ENCODE data around the gene HSPA12A.

Gene HSPA12A

DNA sequence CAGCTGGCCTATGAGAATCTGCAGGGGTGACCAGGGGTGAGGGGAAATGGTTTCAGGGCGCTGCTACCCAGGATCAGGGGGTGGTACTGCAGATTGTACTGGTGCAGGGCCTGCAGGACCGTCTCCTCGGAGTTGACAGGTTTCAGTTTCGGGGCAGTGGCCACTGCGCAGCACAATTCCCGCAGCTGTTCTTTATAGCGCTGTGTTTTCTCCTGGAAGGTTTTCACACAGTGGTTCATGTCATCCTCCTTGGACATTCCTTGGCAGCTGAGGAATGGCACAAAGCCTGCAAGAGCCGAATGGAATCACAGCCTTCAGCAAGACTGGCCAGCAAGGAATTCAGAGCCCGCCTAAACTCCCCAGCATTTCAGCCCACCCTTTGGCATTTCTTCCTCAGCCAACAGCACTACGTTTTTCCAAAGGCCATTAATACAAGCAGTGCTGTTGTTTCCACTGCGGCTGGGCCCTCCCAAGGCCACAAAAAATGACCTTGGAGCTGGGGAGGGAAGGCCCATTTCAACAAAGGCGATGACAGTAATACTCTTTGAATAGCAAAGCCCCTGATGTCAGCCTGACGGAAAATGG is 76.7 kb downstream of the HSPA12A start:
- DNase-seq, result no peak

DNA sequence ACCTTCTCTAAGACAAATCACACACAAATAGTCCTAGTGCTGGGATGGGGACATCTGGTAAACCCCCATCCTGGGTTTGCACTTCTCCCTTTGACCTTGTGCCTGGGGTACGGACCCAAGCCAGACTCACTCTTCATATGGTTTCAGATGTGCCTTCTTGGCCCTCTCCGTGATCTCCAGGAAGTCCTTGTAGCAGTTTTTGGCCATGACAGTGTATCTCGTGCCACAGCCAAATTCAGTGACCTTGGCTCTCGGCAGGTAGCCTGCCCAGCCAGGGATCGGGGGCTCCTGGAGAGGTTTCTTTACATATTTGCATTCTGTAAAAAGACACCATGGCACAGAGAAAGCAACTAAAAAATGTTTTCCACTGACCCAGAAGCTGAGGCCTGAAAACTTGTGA is 77.7 kb downstream of the HSPA12A start:
- DNase-seq, result no peak

DNA sequence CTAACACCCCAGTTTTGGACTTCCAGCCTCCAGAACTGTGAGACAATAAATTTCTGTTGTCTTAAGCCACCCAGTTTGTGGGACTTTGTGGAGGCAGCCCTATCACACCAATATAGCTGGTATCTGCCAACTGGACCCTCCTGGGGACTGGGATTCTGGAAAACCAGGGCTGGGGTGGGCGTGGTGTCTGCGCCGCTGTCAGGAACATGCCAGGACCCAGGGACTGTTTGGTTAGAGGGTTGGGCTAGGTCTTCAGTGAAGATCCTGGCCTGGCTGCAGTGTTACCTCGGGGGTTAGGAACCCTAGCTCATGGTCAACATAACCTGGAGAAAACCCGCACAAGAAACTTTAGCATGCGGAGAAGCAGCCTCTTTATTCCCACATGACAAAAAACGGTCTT is 79.0 kb downstream of the HSPA12A start:
- DNase-seq, result no peak

DNA sequence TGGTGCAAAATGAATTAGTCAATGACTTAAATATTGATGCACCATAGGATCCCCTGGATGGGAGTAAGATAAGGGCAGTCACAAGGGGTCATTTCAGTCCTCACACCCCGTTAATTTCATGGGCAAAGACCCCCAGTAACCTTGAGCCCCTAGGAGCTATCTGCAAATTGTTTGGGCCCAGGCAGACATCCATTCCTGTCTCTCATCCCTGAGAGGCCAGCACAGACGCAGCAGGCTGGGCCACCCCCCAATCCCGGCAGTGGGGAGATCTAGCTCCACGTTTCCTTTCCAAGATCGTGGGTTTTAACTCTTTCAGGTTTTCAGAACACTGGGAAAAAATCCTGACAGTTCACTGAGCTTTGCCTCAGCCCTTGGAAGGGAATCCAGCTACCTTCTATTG is 81.5 kb downstream of the HSPA12A start:
- DNase-seq, result no peak

- no peak for DNase-seq
These were observed 83.2 kb downstream of the HSPA12A start for GRCh38 chr10:116659049-116659670.

DNA sequence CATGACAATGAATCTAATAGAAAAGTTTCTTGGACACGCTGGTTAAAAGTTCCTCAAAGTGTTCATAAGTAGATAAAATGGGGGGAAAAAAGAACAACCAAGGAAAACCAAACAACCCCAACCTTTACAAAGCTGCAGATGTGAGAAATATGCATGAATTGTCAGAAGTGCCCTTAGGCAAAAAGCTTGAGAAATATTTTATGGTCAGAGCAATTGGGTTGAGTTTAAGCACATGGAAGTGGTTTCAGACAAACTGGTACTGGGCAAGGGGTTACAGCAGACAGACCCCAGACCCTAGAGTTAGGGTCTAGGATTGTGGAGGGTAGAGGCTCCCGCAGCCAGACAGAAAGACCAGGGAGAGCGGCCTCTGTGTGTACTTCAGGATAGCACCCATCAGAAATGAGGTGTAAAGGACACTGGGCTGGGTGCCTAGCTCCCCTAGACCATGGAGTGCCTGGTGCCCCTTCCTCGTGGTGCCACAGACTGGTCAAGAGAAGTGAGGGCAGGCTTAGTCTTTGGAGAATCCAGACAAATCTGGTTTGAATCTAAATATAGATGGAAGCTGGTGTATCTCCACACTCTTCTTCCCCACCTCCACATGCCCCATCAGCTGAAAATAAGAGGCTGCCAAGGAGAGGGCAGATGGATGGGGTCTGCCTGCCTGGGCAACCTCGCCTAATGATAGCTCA is 84.4 kb downstream of the HSPA12A start:
- DNase-seq, result no peak

DNA sequence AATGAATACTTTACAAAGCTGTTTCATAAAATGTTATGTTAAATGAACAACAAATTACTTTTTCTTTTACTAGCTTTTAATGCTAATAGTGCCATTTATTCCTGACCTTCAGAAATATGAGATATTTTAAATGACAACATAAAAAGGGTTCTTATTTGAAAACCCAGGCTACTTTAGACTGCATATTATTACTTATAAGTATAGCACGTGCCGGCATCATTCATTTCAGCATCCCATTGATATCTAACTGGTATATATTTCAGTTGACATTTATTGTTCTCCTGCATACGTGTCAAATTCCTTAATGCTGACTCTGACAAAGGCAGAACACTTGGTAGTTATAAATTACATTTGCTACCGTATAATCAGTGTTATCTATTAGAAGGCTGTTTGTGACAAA is 86.3 kb downstream of the HSPA12A start:
- DNase-seq, result no peak

- no peak for DNase-seq
These were observed 86.8 kb downstream of the HSPA12A start for GRCh38 chr10:116655568-116655967.

DNA sequence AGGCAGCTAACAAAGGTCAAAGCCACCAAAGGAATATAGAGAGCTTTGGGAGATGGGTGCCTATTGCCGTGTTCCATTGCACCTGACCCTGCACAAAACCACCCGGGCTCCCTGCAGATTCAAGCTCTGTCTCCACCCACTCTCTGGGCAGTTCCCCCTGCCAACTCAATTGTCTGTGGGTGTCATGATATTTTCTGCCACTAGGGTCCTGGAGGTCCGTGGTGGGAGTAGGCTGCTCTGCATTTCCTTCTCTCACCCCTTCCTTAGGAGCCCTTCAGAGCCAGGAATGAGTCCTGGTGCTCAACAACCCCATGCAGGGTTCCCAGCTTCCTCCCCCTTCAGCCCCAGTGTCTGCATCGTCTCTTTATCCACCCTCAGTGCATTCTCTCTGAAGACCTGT is 87.5 kb downstream of the HSPA12A start:
- no peak for DNase-seq

DNA sequence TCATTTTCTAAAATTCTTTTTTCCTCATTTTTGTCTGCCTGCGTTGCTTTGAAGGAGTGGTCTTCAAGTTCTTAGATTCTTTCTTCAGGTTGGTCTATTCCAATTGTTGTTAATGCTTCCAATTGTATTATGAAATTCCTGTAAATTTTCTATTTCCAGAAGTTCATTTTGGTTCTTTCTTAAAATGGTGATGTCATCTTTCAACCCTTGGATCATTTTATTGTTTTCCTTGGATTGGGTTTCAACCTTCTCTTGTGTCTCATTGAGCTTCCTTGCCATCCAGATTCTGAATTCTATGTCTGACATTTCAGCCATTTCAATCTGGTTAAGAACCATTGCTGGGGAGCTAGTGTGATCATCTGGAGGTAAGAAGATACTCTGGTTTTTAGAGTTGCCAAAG is 88.5 kb downstream of the HSPA12A start:
- DNase-seq, result no peak

GRCh38 chr10:116648903-116649302 is 93.5 kb downstream of the HSPA12A start:
- no peak for DNase-seq

DNA sequence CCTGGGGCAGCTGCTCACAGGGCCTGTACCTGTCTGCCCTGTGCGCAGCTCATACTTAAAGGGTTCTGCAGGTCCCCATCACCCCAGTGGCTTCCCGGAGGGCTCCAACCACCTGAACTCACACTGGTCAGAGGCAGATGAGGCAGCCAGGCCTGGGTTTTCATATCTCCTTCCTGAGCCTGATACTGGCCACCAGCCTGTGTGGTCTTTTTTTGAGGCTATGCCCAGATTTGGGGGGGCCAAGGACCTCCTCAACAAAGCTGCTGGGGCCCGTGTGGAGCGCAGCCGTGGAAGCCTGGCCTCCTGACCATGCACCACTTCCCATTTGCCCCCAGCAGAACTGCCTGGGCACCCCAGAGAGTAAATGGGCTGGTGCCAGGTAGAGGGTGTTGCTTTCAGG is 95.9 kb downstream of the HSPA12A start:
- no peak for DNase-seq

GRCh38 chr10:116637830-116638229 is 104.5 kb downstream of the HSPA12A start:
- DNase-seq, result no peak

GRCh38 chr10:116636976-116637375 is 105.4 kb downstream of the HSPA12A start:
- DNase-seq, result no peak

- DNase-seq, result no peak
These were observed 106.0 kb downstream of the HSPA12A start for GRCh38 chr10:116636385-116636784.

DNA sequence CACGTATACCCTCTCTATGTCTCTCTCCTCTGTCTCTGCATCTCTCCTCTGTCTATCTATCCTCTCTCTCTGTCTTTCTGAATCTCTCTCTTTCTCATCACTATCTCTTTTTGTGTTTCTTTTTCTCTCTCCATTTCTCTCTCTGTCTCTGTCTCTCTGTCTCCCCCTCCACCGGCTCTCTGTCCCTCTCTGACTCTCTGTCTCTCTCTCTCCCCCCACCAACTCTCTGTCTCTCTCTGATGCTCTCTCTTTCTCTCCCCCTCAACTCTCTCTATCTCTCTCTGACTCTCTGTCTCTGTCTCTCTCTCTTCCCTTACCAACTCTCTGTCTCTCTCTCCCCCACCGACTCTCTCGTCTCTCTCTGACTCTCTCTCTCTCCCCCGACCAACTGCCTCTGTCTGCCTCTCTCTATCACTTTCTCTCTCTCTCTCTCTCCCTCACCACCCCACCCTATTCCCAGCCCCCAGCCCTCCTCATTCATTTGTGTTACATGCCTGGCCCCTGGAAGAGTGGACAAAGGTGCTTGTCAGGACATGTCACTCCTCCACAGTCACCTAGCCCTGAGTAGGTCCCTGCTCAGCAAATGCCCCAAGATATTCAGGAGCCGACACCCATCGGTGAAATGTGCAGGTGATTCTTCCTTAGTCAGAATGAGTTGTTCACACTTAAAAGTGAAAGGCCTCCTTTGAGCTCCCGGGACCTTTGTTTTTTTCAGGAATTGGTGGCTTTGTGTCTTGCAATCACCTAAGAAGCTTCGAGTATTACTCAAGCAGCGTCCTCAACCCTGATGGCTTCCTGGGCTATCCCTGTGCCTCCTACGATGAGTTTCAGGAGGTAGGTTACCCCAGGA is 108.0 kb downstream of the HSPA12A start:
- no peak for DNase-seq

DNA sequence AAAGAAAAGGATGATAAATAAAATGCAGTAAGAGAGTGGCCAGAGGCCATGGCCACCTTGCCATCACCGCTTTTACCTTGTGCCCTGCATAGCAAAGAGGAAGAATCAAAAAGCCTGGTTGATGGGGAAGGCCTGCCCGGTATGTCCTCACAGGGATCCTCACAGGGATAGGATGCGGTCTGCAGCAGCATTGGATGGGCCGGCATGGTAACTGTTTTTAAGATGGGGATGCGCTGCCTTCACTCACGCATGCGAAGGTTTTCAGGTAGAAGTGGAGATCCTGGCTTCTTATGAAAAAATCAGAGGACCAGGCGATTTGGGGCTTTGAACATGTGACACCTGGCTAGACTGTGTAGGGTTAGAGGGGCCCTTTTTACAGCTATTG is 109.2 kb downstream of the HSPA12A start:
- DNase-seq, result no peak

GRCh38 chr10:116632596-116633215 is 109.7 kb downstream of the HSPA12A start:
- DNase-seq, result no peak

GRCh38 chr10:116631871-116632295 is 110.5 kb downstream of the HSPA12A start:
- DNase-seq, result no peak

DNA sequence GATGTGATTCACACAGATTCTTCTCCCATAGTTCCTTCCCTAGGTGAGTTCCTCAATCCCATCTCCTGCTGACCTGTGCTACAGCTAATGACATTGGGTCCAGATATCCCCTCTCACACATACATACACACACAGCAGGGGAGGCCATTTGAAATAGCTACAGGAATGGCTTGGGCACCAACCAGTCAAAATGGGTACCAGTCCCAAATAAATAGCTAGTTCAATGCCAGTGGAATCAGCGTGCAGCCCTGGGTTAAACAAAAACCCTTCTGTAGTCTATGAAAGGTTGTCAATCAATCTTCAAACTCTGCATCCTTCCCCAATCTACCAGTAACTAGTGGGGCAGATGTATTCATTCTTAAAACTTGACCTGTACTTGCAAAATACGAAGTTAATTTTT is 112.3 kb downstream of the HSPA12A start:
- DNase-seq, result no peak

DNA sequence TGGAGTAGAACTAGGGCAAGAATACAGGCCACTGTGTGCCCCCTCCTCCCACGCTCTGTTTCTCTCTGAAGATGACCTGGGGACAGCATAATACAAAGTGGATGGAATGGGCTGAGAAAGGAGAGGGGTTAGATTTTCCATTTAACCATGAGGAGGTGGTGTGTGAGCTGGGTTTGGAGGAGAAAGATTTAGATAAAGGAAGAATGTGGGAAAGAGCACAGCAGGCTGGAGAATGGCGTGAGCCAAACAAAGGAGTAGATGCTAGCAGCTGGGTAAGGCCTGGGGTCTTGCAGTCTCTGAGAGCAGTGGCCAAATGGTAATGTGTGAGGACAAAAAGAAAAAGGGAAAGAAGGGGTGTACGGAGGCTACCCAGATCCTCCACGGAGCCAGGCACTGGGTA is 113.0 kb downstream of the HSPA12A start:
- DNase-seq, result no peak

DNA sequence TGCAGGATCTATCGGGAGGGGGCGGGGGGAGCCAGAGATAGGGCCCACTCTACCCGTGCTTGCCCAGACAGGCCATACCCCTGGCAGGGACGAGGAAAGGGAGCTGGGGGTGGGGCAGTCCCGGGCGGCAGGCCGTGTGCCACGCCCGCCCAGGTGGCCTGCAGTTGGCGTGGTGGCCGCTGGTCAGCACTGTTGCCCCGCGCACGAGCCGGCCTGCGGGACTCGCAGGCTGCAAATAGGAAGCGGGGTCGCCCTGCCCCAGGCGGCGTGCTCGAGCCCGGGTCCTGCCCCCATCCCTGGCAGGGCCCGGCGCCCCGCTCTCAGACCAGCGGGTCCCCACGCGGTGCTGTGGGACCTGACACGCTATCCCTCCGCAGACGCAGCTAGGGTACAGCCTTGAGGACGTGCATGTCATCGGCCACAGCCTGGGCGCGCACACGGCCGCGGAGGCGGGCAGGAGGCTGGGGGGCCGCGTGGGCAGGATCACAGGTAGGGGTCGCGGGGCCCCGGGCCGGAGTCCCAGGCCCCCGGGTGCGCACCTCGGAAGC is 114.9 kb downstream of the HSPA12A start:
- DNase-seq, result no peak

- no peak for DNase-seq
These were observed 115.6 kb downstream of the HSPA12A start for GRCh38 chr10:116626815-116627214.
